ENCODE measurements around the gene FCN2.

Gene FCN2

DNA sequence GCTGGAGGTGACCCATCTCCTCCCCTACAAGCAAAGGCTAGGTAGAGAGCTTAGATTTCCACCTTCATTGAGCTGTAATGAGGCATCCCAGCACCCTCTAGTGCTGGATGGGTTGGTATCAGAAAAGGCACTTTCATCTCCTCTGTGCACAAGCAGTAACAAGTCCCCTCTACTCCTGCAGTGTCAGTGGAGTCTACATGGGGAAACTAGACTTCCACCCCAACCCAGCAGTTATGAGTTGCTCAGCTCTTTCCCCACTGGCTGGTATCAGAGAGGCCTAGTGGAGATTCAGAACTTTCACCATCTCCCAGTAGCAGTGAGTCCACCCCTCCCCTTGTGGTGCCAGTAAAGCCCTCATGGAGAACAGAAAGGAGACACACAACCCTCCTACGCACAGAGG lies 19.2 kb downstream of the FCN2 start:
- no peaks in the 10 kb centered on the region for H3K36me3 ChIP-seq
- H3K27me3 ChIP-seq: peaks cover 19% of the 10 kb centered on the region
- H3K4me3 ChIP-seq (ENCODE audit: low read depth in 1 of 2, low read length in 1 of 2): no peak overlapping the region
- no peak for TF ChIP-seq CTCF (IDR thresholded peaks at IDR 0.05)
- H3K4me1 ChIP-seq (ENCODE audit: control insufficient read depth in 1 of 2, insufficient read depth in 1 of 2, low read depth in 1 of 2, low read length in 1 of 2): no peaks in the 10 kb centered on the region
- no peak overlapping the region for H3K27ac ChIP-seq
- no peaks in the 10 kb centered on the region for H3K9me3 ChIP-seq

- H3K27ac ChIP-seq: no peak overlapping the region
- H3K4me3 ChIP-seq (ENCODE audit: low read depth in 1 of 2, low read length in 1 of 2): no peak overlapping the region
- no peaks in the 10 kb centered on the region for H3K4me1 ChIP-seq (ENCODE audit: control insufficient read depth in 1 of 2, insufficient read depth in 1 of 2, low read depth in 1 of 2, low read length in 1 of 2)
- H3K27me3 ChIP-seq: no peaks in the 10 kb centered on the region
- H3K36me3 ChIP-seq: no peaks in the 10 kb centered on the region
- no peaks in the 10 kb centered on the region for H3K9me3 ChIP-seq
- no peak for TF ChIP-seq CTCF (IDR thresholded peaks at IDR 0.05)
These were observed 22.3 kb downstream of the FCN2 start for GRCh38 chr9:134902936-134903335.

DNA sequence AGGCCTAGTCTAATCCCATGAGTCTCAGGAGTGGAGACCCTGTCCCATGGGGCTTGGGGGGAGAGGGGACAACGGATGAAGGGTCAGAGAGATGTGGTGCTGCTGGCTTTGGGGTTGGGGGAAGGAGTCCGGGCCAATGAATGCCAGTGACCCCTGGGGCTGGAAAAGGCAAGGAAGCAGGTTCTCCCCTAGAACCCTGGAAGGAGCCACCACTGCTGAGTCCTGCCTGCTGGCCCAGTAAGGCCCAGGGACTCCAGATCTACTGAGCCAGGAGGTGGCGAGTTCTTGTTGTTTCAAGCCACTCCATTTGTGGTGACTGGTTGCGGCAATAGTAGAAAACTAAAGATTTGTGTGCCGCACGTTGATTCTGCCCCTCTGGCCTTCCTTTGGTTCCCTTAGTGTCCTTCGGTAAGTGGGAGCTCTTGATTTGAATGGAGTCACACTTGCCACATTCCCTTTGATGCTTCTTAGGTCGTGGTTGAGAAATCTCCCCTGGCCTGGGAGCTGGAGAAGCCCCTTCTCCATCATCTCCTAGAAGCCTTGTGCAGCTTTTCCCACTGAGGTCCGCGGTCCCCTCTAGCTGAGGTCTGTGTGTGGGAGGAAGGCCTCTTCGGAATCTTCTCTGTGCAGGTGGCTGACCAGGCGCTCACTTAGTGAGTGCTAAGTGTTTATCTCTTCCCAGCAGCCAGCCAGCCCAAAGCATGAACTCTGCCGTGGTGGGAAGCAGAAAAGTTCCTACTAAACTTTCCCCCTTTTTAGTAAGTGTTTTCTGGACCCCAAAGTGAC lies 28.1 kb downstream of the FCN2 start:
- Histone ChIP-seq H3K4me1 (ENCODE audit: control insufficient read depth in 1 of 2, insufficient read depth in 1 of 2, low read depth in 1 of 2, low read length in 1 of 2) (peaks cover 17 to 26% of the 10 kb centered on the region in 2 experiments), H3K9me3 (no peaks in the 10 kb centered on the region), H3K27ac (peak overlapping the region; percentile 95), H3K27me3 (no peaks in the 10 kb centered on the region), H3K36me3 (peaks cover 57% of the 10 kb centered on the region), H3K4me3 (ENCODE audit: low read depth in 1 of 2, low read length in 1 of 2) (no peak overlapping the region)
- no peak for TF ChIP-seq CTCF (IDR thresholded peaks at IDR 0.05)

DNA sequence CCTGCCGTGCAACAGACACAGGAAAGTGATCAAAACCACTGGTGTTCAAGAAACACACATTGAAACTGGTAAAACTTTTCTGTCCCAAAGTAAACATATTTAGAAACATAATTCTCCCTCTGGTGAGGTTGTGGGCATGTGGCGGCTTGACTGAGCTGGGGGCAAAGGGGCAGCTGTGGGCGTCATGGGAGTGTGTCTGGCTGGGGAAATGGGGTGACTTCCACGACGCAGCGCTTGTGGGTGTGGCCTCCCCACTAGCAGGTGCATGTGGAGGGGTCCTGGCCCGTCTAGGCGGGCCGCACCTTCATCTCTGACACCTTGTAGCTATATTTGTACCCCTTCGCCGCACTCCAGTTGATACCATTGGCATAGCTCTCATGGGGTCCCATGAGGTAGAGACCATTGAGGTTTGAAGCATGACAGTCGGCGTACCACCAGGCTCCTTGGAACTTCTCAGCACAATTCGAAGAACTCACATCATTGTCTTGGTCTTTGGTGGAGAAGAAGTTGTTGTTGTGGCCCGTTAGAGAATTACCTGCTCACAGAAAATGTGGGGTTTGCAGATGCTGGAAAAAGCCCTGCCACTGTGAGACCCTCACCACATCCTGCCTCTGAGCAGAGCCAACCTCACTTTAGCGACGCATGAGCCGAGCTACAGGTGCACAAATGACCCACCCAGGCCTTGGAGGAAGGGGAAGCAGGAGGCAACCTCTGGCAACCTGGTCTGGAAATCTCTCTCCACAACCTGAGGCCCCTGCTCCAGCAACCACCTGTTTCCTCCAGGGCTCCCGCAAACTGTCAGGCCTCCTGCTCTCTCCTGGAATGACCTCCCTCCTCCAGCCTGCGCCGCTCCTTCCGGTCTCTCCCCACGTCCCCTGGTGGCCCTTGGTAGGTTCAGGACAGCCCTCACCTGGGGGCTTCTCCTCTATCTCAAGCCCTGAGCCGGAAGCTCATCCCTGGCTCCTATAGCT lies 29.2 kb downstream of the FCN2 start:
- H3K9me3 ChIP-seq: no peaks in the 10 kb centered on the region
- H3K27ac ChIP-seq: peak overlapping the region; percentile 95
- H3K4me3 ChIP-seq (ENCODE audit: low read depth in 1 of 2, low read length in 1 of 2): no peak overlapping the region
- peaks cover 67% of the 10 kb centered on the region for H3K36me3 ChIP-seq
- H3K27me3 ChIP-seq: no peaks in the 10 kb centered on the region
- TF ChIP-seq CTCF (IDR thresholded peaks at IDR 0.05): no peak
- peaks cover 27 to 37% of the 10 kb centered on the region in 2 experiments for H3K4me1 ChIP-seq (ENCODE audit: control insufficient read depth in 1 of 2, insufficient read depth in 1 of 2, low read depth in 1 of 2, low read length in 1 of 2)

DNA sequence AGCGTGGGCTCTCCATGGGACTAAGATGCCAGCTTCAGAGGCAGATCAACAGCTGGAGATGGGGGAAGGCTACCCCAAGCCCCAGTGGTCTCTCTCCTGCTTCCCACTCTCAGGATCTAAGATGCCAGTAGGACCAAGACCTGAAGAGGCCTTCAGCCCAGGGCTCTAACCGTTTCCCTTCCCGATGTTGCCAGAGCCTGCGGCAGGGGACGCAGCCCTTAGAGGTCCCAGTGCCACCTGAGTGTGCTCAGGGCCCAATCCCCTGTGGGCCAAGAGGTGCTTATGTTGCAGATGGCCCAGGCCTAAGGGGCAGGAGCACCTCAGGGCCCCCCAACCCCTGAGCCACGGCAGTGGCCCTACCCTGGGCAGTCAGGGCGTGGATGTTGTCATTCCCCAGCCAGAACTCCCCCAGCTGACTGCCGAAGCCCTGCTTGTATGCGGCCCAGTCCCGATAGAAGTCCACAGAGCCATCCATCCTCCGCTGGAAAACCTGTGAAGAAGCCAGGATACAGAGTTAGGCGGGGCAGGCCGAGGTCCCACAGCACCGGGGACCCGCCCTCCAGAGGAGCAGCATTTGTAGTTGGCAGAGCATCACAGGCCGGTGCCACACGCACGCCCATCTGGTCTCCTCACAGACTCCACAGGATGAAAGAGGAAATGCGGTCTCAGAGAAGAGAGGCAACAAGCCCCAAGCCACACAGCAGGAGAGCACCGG lies 31.7 kb downstream of the FCN2 start:
- Histone ChIP-seq H3K4me3 (ENCODE audit: low read depth in 1 of 2, low read length in 1 of 2) (no peak overlapping the region), H3K27me3 (no peaks in the 10 kb centered on the region), H3K4me1 (ENCODE audit: control insufficient read depth in 1 of 2, insufficient read depth in 1 of 2, low read depth in 1 of 2, low read length in 1 of 2) (peaks cover 44 to 59% of the 10 kb centered on the region in 2 experiments), H3K9me3 (no peaks in the 10 kb centered on the region), H3K27ac (peak overlapping the region; percentile 95), H3K36me3 (peaks cover 78% of the 10 kb centered on the region)
- TF ChIP-seq CTCF (IDR thresholded peaks at IDR 0.05): no peak
